Epithelial cell of proximal tubule (primary cell): ENCODE measurements around the gene GPATCH4. TPM values are rescaled to one million over a fixed set of nuclear protein-coding genes. Genes with fewer than 3 reads are reported as not detected.

Source experiments
- DNase-seq: peaks from one replicate; pipeline ENCODE4 v3.0.0-alpha.2; 2011; ENCODE audit warnings: low read depth
- H3K4me3 ChIP-seq: 2 replicates; pipeline ENCODE4 v1.5.1; 2011; ENCODE audit warnings: low read depth, mild to moderate bottlenecking, low read length
- total RNA-seq: library from RNA; depleted of rRNA; stranded (reverse); fragments of >200 nt; gene quantifications from 2 replicates; pipeline ENCODE4 v1.2.3, GENCODE V29; 2015
- TF ChIP-seq, protein P1 (sequence below): conservative IDR thresholded peaks from 2 replicates; pipeline ENCODE4 v1.5.1; 2012; ENCODE audit warnings: low read depth, mild to moderate bottlenecking, low read length

Gene GPATCH4
- total RNA-seq, 1 donor from 2014 or later, result 15.9 TPM

DNA sequence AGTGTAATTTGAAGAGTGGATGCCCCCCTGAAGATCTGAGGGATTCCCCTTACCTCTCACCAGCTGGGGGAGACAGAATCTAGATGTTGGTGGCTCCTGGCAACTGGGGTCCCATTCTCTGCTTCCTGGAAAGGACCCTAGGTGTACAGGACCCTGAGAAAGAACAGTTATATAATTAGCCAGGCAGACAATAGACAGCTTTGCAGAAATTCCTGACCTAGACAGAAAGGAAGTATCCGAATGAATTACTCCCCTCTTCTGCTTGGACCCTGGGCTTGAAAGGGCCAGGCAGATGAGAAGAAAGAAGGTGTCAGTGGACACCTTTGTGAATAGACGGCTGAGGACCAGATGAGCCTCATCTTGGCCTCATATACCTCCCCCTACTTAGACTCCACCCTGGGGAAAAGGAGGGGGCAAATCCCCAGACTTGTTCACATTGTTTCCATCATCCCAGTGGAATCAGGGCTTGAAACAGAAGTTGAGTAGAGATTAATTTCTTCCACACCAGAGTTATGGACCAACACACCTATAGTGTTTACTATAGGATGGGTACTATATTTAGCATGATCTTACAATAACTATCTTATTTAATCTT lies 27.1 kb downstream of the GPATCH4 start:
- DNase-seq, result no peak
- no peak overlapping the region for H3K4me3 ChIP-seq
- TF ChIP-seq, protein P1, sequence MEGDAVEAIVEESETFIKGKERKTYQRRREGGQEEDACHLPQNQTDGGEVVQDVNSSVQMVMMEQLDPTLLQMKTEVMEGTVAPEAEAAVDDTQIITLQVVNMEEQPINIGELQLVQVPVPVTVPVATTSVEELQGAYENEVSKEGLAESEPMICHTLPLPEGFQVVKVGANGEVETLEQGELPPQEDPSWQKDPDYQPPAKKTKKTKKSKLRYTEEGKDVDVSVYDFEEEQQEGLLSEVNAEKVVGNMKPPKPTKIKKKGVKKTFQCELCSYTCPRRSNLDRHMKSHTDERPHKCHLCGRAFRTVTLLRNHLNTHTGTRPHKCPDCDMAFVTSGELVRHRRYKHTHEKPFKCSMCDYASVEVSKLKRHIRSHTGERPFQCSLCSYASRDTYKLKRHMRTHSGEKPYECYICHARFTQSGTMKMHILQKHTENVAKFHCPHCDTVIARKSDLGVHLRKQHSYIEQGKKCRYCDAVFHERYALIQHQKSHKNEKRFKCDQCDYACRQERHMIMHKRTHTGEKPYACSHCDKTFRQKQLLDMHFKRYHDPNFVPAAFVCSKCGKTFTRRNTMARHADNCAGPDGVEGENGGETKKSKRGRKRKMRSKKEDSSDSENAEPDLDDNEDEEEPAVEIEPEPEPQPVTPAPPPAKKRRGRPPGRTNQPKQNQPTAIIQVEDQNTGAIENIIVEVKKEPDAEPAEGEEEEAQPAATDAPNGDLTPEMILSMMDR, result no peak

DNA sequence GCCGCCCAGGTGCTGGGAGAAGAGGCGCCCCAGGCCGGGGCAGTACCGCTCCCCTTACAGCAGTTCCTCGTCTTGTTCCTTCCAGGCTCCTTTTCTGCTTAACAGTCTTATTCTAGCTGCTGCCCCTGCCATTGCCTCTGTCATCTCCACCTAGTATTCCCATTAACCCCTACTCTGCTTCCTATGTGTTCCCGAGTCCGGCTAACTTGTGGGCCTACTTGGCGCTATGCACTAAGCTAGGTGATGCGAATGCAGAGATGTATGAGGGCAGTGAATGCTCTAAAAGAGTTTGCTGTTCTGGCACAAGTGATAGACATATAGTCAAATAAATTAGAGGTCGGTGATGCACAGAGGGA lies 28.6 kb downstream of the GPATCH4 start:
- TF ChIP-seq, protein P1, result no peak
- DNase-seq, result no peak
- H3K4me3 ChIP-seq, result peak overlapping the region; percentile 61

DNA sequence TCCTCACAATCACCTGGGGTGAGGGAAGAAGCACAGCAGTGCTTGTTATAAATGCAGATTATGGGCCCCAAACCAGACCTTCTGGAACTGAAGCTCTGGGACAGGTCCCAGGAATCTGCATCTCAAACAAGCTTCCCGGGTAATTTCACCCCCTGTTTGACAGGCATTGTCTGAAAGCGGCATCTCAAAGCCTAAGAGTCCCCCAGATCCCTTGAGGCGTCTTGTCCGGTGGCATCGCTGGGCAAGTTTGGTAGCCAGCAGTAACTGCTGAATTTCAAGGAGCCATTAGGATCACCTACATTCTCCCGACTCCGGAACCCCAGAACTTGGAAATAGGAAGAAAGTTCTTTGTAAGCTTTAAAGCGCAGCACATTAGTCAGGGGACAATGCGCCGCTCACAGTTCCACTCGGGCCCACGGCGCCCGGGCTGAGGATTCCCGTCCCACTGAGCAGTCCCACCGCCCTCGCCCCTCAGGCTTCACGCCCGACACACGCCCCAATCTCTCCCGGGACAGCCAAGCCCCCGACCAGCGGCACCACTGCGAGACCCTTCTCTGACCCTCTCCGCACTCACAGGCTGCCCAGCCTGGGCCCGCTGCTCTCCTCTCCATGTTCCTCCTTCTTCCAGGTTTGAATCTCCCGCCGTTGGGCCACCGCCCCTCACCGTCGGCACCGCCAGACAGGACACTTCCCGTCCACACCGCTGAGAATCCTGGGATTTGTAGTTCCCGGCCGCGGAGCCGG lies 29.2 kb downstream of the GPATCH4 start, which contains the start of gene IQGAP3:
TSS of gene IQGAP3 (minus strand) at position 647 of the 744 bp plus-strand sequence. CDS start at position 611, 36 bp downstream.
- TF ChIP-seq, protein P1, result no peak
- no peak for DNase-seq
- H3K4me3 ChIP-seq, result peak within 1 kb of the TSS; percentile 61

DNA sequence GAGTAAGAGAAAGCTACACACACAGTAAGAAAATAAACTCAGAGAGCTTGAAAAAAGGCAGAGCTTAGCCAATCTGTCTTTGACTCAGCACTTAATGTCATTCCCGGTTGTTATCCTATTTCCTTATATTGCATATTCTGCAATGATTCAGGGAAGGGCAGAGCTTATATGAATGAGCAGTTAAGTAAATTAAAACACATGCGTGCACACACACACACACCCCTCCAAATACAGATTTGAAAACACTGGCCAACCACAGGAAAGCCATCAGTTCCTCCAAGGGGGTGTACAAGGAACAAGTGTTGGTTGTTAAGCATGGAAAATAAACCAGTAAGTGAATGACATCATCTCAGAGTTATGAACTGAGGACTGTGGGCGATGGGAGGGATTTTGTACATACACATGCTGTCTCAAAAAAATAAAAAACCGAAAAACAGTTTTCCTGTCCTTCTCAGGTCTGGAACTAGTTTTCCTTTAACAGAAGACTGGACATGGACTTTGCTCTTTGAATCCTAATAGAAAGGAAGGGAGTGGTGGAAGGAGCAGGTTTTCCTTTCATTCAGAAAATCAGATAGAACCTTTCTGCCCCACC lies 29.9 kb downstream of the GPATCH4 start:
- TF ChIP-seq, protein P1, result no peak
- peak; percentile 77 for DNase-seq
- H3K4me3 ChIP-seq, result peak overlapping the region; percentile 61

DNA sequence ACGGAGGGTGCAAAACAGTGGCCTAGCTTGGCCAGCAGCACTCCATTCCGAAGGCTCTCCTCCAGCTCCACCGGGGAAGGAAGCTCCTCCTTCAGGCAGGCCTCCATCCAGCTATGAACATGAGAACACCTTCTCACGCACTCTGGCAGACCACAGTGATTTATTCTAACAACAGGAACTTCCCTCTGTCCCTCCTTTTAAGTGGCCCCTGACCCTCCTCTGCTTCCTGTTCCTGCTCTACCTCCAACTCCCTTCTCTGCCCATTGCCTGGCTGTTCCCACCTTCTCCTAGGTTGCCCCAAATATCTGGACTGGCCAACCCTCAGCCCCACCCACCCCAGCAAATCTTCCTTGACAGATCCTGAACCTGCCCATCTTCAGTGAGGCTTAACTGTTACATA lies 34.8 kb downstream of the GPATCH4 start:
- DNase-seq, result no peak
- TF ChIP-seq, protein P1, result no peak
- H3K4me3 ChIP-seq, result no peak overlapping the region

DNA sequence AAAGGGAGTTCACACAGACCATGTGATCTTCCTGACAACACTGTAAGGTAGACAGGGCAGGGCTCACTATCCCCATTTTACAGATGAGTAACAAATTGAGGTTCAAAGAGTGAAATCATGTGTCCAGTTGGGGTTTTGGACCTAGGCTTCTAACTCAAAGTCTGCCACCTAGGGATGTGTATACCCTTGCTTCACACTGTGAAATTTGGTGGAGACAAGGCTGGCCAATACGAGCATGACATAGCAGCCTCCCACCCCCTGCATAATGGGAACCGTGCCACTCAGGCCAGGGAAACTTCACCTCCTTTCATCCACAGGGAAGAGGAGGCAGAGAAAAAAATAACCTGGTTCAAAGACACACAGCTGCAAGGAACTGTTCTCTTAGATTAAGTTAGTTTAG lies 35.8 kb downstream of the GPATCH4 start:
- TF ChIP-seq, protein P1, result no peak
- no peak for DNase-seq
- no peak overlapping the region for H3K4me3 ChIP-seq
